A172 (cell line): Measurements from ENCODE around the gene JMY. TPM values are rescaled to one million over a fixed set of nuclear protein-coding genes. Genes with fewer than 3 reads are reported as not detected.
"Not testable (repeated sequence)": the region's sequence is repeated elsewhere in the genome, so short reads cannot be mapped to it uniquely, and the experiment has no call there.

Experiments used
- DNase-seq: peaks from one replicate; pipeline ENCODE4 v3.0.0-alpha.2; 2015; ENCODE audit warnings: low spot score
- total RNA-seq: library from RNA; depleted of rRNA; stranded (reverse); fragments of >200 nt; shearing (Covaris generic); gene quantifications from 2 replicates; pipeline ENCODE4 v1.2.3, GENCODE V29; 2014

JMY gene
- total RNA-seq, 1 experiment from 2014 or later: 12.6 TPM

- peak; percentile 46 for DNase-seq
These were observed 2.0 kb downstream of the JMY start for GRCh38 chr5:79237740-79238560.

DNA sequence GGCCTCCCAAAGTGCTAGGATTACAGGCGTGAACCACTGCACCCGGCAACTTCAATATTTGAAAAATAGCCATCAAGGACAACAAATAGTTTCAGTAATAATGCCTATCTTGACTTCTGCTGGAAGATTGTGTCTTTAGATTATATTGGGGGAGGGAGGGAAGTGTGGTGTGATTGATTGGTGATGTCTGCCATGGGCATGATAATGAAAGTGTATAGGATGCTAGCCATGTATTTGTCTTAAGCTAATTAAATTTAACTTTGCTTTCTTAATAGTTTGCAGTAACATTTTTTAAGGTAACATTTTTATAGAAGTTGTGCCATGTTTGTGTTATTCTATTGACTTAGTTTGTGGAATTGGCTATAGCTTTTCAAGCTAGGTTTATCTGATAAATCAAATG, 4.6 kb downstream of the JMY start:
- DNase-seq: no peak

DNA sequence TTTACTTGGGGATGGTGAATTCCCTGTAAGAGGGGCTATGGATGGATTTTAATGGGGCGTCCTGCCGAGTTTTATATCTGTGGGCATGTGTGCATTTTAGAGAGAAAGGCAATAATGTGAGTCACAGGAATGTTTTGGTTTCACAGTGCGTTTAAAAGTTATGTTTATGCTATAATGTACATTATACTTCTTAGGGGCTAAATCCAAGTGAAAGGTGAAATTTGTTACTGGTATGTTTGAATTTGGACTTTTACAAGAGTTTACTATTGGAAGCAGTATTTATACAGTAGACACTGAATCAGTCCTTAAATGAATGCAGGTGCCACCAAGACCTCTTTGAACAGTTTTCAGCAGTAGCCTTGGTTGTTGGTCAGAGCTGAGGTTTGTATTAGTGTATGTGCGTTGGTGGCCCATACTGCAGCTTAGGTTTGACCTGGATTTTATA, 5.6 kb downstream of the JMY start:
- DNase-seq: no peak

- no peak for DNase-seq
These were observed 6.5 kb downstream of the JMY start for GRCh38 chr5:79242242-79243039.

DNA sequence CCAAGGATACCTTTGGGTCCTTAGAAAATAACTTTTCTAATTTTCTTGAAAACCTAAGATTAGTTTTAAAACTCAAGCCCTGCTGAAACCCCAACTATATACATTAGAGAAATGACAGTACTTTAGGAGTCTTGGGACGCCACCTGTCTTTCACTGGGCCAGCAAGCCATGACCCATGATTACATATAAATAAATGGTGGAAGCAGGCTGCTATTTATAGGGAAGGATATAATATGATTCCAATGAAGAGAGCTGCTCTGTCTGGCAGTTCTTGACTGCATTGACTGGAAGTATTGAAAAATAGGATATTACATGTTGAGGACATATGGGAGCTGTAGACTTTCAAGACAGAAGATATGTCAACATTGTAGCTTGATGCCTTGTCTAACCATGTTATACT, 7.3 kb downstream of the JMY start:
- DNase-seq: no peak

GRCh38 chr5:79254067-79254466, 18.1 kb downstream of the JMY start:
- DNase-seq: not testable (repeated sequence)

DNA sequence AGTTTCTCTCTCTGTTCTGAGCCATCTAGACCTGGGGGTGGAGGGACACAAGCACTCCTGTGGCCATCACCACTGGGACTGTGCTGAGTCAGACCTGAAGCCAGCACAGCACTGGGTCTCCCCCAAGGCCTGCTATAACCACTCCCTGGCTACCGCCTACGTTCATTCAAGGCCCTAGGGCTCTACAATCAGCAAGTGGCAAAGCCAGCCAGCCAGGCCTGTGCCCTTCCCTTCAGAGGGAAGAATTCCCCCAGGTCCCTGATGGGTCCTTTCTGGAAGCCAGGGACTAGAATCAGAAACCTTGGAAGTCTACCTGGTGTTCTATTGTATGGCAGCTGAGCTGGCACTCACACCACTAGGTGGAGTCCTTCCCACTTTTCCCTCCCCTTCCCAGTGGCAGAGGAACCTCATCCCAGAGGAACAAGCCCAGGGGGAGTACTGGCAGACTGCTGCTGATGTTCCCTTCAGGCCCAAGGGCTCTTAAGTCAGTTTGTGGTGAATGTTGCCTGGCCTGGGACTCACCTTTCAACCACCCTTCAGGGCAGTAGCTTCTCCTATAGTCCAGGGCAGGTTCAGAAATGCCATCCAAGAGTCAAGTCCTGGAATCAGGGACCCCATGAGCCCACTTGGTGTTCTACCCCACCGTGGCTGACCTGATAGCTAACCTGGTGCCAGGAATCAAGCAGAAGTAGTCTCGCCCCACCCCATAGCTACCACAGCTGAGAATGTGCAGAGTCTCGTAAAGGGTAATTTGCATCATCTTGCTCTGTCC, 20.0 kb downstream of the JMY start:
- peak; percentile 56 for DNase-seq

DNA sequence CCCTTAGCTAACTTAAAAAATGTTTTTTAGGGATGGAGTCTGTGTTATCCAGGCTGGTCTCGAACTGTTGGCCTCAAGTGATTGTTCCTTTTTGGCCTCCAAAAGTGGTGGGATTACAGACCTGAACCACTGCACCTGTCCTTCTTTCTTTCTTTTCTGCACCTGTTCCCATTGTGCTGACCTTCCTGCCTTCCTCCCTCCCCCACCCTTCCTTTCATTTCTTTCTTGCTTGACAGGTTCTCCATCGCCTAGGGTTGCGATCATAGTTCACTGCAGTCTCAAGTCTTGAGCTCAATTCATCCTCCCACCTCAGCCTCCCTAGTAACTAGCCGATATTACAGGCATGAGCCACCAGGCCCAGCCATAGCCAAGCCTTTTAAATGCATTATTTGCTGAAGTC, 20.6 kb downstream of the JMY start:
- no peak for DNase-seq

GRCh38 chr5:79257314-79257713, 21.4 kb downstream of the JMY start:
- no peak for DNase-seq

- no peak for DNase-seq
These were observed 22.9 kb downstream of the JMY start for GRCh38 chr5:79258801-79259200.

- no peak for DNase-seq
These were observed 23.5 kb downstream of the JMY start for GRCh38 chr5:79259383-79259782.

GRCh38 chr5:79259810-79260209, 23.9 kb downstream of the JMY start:
- no peak for DNase-seq

GRCh38 chr5:79261897-79262296, 26.0 kb downstream of the JMY start:
- DNase-seq: no peak

DNA sequence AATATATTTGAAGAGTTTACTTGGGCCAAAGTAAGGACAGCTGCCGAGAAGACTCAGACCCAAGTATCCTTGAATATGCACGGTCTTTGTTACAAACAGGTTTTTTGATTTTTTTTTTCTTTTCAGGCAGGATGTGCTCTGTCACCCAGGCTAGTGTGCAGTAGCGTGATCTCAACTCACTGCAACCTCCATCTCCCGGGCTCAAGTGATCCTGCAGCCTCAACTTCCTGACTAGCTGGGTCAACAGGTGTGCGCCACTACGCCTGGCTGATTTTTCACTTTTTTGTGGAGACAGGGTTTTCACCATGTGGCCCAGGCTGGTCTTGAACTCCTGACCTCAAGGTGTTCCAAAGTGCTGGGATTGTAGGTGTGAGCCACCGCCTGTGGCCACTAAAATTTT, 27.4 kb downstream of the JMY start:
- DNase-seq: no peak

GRCh38 chr5:79267180-79267579, 31.2 kb downstream of the JMY start:
- no peak for DNase-seq

DNA sequence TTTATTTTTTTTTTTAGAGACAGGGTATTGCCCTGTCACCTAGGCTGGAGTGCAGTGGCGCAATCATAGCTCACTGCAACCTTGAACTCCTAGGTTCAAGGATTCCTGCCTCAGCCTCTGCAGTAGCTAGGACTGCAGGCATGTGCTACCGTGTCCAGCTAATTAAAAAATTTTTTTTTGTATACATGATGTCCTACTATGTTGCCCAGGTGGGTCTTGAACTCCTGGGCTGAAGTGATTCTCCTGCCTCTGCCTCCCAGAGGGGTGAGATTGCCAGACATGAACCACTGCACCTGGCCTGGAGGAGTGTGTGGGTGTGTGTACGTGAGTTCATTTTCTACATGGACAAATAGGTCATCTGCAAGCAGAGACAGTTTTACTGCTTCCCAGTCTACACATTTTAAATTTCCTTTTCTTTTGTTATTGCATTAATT, 33.8 kb downstream of the JMY start:
- no peak for DNase-seq

- DNase-seq: no peak
These were observed 37.4 kb downstream of the JMY start for GRCh38 chr5:79273341-79273740.

- peak; percentile 12 for DNase-seq
These were observed 48.9 kb downstream of the JMY start for GRCh38 chr5:79284846-79285245.

- DNase-seq: no peak
These were observed 49.4 kb downstream of the JMY start for GRCh38 chr5:79285285-79285684.

- DNase-seq: no peak
These were observed 49.9 kb downstream of the JMY start for GRCh38 chr5:79285833-79286232.

DNA sequence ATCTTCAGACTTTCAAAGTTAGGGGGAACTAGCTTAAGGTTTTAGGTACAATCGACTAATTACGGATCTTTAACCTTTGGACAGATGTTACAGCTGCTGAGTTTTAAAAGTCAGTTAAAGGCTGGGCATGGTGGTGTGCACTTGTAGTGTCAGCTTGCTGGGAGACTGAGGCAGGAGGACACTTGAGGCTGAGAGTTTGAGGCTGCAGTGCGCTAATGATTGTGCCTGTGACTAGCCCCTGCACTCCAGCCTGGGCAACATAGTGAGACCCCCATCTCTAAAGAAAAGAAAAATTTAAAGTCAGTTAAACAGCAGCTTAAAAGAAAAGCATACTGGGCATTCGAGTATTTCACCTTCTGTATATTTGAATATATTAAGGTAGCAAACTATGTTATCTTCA, 51.4 kb downstream of the JMY start:
- DNase-seq: no peak

DNA sequence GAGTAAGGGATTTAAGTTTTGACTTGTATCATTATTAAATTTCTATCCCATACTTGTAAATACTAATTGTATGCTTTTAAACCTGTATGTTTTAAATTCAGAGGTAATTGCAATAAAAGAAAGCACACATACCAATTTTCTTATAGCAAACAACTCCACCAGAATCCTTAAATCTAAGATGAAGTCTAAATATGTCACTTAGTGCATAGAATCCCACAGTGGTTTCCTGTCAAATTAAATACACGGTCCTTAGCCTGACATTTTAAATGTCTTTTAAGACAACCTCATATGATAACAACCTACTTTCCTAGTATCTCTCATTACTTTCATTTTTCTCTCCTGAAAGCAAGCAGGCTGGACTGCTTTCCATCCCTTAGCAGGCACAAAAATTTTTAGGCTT, 52.0 kb downstream of the JMY start:
- DNase-seq: no peak
